WTC11 (cell line): ENCODE results near the gene ZNF503. TPM values are rescaled to one million over a fixed set of nuclear protein-coding genes. Genes with fewer than 3 reads are reported as not detected.

Source experiments
- ATAC-seq: fragments of 200-7000 bp; cut with Tn5 transposase; 2 replicates; pipeline ENCODE4 v1.10.0; 2021; ENCODE audit warnings: mild to moderate bottlenecking, moderate library complexity
- CTCF ChIA-PET: fragments of 300-600 bp; sonication (Branson Sonifier 250); formaldehyde crosslinking; loops from one replicate; lab custom pipeline; 2021; ENCODE audit warnings: antibody characterized with exemption; lab: Charles Lee
- POLR2A ChIA-PET: fragments of 350-600 bp; sonication (Branson Sonifier 250); formaldehyde crosslinking; loops from one replicate; lab custom pipeline; 2021; ENCODE audit warnings: antibody characterized with exemption; lab: Charles Lee
- DNase-seq: peaks from one replicate; pipeline ENCODE4 v3.0.0; 2021; ENCODE audit warnings: low spot score
- H3K27ac Mint-ChIP-seq: 2 replicates; pipeline ENCODE4 v1.8.0; 2021; ENCODE audit warnings: mixed read lengths
- H3K27me3 Mint-ChIP-seq: 2 replicates; pipeline ENCODE4 v1.8.0; 2021; ENCODE audit warnings: low read depth, mild to moderate bottlenecking, moderate library complexity, mixed read lengths
- H3K36me3 Mint-ChIP-seq: 2 replicates; pipeline ENCODE4 v1.8.0; 2021; ENCODE audit warnings: mixed read lengths
- H3K4me1 Mint-ChIP-seq: 2 replicates; pipeline ENCODE4 v1.8.0; 2022; ENCODE audit warnings: mixed read lengths
- H3K4me3 Mint-ChIP-seq: 2 replicates; pipeline ENCODE4 v1.8.0; 2021; ENCODE audit warnings: mild to moderate bottlenecking, moderate library complexity, mixed read lengths
- H3K9me3 Mint-ChIP-seq: 2 replicates; pipeline ENCODE4 v1.8.0; 2021; ENCODE audit warnings: mixed read lengths
- CREB1 ChIP-seq: sonication (generic); formaldehyde crosslinking; IDR thresholded peaks from 2 replicates; pipeline ENCODE4 v1.8.0; 2023; ENCODE audit warnings: mild to moderate bottlenecking, missing genetic modification reagents
- CREM ChIP-seq: sonication (generic); formaldehyde crosslinking; IDR thresholded peaks from 2 replicates; pipeline ENCODE4 v1.8.1; 2022; ENCODE audit warnings: mild to moderate bottlenecking, missing genetic modification reagents, moderate library complexity
- ETV6 ChIP-seq: sonication (generic); formaldehyde crosslinking; IDR thresholded peaks from 2 replicates; pipeline ENCODE4 v1.8.1; 2022; ENCODE audit warnings: mild to moderate bottlenecking, missing genetic modification reagents
- NFATC4 ChIP-seq: fragments of 250-450 bp; sonication (Bioruptor Pico); IDR thresholded peaks from 2 replicates; pipeline ENCODE4 v1.9.0; 2021; ENCODE audit warnings: mild to moderate bottlenecking
- NFE2L1 ChIP-seq: sonication (generic); formaldehyde crosslinking; IDR thresholded peaks from 2 replicates; pipeline ENCODE4 v1.8.1; 2023; ENCODE audit warnings: missing genetic modification reagents
- OVOL2 ChIP-seq: fragments of 250-450 bp; sonication (Bioruptor Pico); IDR thresholded peaks from 2 replicates; pipeline ENCODE4 v1.9.0; 2021; ENCODE audit warnings: mild to moderate bottlenecking, borderline replicate concordance
- ZNF423 ChIP-seq: fragments of 250-450 bp; sonication (Bioruptor Pico); IDR thresholded peaks from 2 replicates; pipeline ENCODE4 v2.1.2; 2022; ENCODE audit warnings: mild to moderate bottlenecking, moderate library complexity
- total RNA-seq: library from RNA; stranded (reverse); gene quantifications from 3 replicates; pipeline ENCODE4 v1.2.3, GENCODE V29; 2021
- TF ChIP-seq, protein P1 (sequence below): fragments of 200-600 bp; IDR thresholded peaks from 2 replicates; pipeline ENCODE4 v1.8.0; 2022; ENCODE audit warnings: antibody characterized with exemption
- TF ChIP-seq, protein P2 (sequence below): fragments of 250-450 bp; sonication (Bioruptor Pico); IDR thresholded peaks from 2 replicates; pipeline ENCODE4 v1.9.0; 2021; ENCODE audit warnings: mild to moderate bottlenecking
- TF ChIP-seq, protein P3 (sequence below): sonication (generic); formaldehyde crosslinking; IDR thresholded peaks from 2 replicates; pipeline ENCODE4 v1.8.1; 2022; ENCODE audit warnings: mild to moderate bottlenecking, moderate library complexity, missing genetic modification reagents
- TF ChIP-seq, protein P4 (sequence below): fragments of 250-450 bp; sonication (Bioruptor Pico); conservative IDR thresholded peaks from 2 replicates; pipeline ENCODE4 v1.9.0; 2021; ENCODE audit warnings: mild to moderate bottlenecking
- TF ChIP-seq, protein P5 (sequence below): sonication (generic); formaldehyde crosslinking; IDR thresholded peaks from 2 replicates; pipeline ENCODE4 v1.8.0; 2023; ENCODE audit warnings: mild to moderate bottlenecking, missing genetic modification reagents

The ZNF503 gene
- total RNA-seq, 1 experiment from 2014 or later: 0.39 TPM

DNA sequence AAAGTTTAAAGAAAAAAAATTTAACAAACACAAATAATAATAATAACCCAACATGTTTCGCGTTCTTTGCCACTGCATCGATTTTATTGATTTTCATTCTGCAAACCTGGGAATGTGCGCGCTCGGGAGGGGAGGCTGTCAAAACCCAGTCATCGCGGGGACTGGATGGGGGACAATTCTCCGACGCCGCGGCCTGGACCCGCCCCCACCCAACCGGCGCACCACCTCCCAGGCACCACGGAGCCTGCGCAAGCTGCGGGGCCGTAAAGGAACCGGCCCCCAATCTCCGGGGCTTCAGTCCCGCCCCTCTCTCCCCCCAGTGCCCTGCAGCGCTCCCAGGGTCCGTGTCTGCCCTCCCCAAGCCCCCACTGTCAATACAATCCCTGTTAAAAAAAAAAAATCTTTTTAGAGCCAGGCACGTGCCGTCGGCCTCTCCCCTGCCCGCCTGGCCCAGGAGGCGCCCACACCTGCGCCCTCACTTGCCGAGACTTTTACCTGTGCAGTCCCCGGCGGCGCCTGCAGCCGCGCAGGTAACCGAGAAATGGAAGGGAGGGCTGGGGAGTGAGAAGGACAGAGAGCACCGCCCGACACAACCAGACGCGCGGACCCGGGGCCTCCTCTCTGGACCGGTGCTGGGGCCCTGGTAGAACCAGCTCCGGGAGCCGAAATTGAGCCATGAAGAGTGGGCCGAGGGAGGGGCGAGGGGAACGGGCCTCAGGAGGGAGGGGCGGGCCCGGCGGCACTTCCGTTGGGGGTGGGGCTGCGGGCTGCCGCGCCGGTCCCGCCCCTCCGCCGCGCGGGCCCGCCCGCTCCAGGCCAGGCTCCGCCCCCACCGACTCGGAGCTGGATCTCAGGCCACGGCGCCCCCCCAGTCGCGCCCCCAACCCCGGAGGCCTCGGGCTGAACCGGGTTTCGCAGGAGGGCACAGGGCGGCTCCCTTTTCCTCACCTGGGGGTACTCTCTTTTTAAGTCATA, 7.6 kb upstream of the ZNF503 start (continued):
- no peak for TF ChIP-seq ETV6 (CRISPR knock-in tag)
- TF ChIP-seq, all 79 proteins: peak for 3

DNA sequence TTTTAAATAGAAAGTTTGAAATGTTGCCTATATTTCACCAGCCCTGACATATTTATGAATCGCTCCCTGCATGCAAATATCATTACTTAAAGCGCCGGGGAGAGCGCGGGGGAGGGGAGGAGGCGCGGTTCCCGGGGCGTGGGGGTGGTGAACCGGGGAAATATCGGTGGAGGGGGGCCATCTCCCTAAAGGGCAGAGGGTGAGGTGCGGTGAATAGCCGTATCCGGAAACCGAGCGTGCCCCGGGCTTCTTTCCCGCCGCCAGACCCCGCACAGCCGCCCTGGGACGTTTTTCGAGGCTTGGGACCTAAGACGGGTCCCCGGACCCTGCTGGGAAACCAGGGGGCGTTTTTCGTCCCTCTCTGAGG, 6.9 kb upstream of the ZNF503 start:
- POLR2A ChIA-PET: interaction anchor here (0.6 kb wide), 1 partner anchor 185 kb away, joined by 3 read pairs; no protein-coding TSS in a partner anchor
- CTCF ChIA-PET: interaction anchor here (1.1 kb wide), 1 partner anchor 42 kb away, joined by 3 read pairs; no protein-coding TSS in a partner anchor
- ATAC-seq (no peak), DNase-seq (peak; percentile 26)
- Mint-ChIP-seq H3K9me3 (no peaks in the 10 kb centered on the region), H3K4me1 (peaks cover 42% of the 10 kb centered on the region), H3K27ac (no peak overlapping the region)
- TF ChIP-seq ZNF423 (CRISPR knock-in tag) (no peak), CREB1 (no peak), OVOL2 (CRISPR knock-in tag) (no peak)
- TF ChIP-seq, protein P1, sequence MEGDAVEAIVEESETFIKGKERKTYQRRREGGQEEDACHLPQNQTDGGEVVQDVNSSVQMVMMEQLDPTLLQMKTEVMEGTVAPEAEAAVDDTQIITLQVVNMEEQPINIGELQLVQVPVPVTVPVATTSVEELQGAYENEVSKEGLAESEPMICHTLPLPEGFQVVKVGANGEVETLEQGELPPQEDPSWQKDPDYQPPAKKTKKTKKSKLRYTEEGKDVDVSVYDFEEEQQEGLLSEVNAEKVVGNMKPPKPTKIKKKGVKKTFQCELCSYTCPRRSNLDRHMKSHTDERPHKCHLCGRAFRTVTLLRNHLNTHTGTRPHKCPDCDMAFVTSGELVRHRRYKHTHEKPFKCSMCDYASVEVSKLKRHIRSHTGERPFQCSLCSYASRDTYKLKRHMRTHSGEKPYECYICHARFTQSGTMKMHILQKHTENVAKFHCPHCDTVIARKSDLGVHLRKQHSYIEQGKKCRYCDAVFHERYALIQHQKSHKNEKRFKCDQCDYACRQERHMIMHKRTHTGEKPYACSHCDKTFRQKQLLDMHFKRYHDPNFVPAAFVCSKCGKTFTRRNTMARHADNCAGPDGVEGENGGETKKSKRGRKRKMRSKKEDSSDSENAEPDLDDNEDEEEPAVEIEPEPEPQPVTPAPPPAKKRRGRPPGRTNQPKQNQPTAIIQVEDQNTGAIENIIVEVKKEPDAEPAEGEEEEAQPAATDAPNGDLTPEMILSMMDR: no peak
- TF ChIP-seq, protein P2, sequence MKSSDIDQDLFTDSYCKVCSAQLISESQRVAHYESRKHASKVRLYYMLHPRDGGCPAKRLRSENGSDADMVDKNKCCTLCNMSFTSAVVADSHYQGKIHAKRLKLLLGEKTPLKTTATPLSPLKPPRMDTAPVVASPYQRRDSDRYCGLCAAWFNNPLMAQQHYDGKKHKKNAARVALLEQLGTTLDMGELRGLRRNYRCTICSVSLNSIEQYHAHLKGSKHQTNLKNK (CRISPR knock-in tag): no peak
- TF ChIP-seq, all 79 proteins: peak for 0
- H3K4me3 Mint-ChIP-seq: peak overlapping the region; percentile 77
- peaks cover 99% of the 10 kb centered on the region for H3K27me3 Mint-ChIP-seq
- no peaks in the 10 kb centered on the region; the same call in 1 of the 2 replicates for H3K36me3 Mint-ChIP-seq

DNA sequence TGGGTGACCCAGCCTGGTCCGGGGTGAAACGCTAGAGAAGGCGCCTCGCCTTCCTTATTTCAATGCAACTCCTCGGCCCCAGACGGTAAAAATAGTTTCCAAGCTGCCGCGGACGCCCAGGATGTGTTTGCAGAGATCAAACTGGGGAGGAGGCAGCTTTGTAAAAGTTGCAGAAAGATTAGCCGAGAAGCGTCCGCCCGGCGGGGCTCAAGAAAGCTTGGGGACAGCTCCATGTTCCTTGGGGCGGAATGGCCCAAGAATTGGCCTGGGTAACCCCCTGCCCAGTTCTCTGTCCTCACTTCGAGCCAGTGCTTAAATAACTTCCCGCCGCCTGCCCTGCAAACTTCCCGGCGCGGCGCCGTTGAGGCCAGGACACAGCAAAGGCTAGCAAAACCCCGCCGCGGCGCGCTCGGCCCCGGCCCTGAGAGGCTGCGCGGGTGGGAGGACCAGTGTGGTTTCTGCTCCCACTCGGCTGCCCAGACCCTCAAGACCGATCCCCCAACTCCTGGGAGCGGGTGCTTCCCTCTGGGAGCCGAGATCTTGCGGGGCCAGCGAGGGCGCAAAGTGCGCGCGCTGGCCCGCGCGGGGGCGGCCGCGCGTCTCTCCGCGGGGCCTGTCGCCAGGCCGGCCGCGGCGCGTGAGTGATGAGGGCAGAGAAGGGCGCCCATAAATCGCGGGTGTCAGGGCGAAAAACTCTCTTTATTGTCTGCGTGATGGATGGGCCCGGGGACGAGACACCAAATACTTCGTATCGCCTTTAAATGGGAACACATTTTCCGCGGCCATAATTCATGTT, 6.3 kb upstream of the ZNF503 start:
- H3K27me3 Mint-ChIP-seq: peaks cover 99% of the 10 kb centered on the region
- H3K27ac Mint-ChIP-seq: no peak overlapping the region
- ATAC-seq: no peak

DNA sequence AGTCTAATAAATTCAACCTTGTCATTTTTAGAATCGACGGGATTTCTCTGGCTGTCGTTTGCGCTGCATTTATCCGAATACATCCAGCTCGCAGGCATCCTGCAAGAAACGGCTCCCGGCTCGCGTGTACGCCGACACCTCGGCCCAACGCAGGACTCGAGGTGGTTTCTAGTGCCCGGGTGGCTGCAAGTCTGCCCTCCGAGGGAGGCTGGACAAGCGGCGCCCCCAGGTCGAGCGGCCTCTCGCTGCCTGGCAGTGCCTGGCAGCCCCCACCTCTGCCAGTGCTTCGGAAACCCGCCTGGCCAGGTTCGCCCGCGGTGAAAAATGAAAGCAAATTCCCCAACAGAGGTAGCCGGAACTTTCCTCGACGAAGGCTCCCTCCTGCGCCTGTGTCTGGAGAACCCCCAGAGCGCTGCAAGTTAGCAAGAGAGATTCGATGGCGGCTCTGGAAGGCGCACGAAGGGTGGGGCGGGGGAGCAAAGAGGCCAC, 5.7 kb upstream of the ZNF503 start:
- H3K27ac Mint-ChIP-seq: no peak overlapping the region
- POLR2A ChIA-PET: no interaction called here

More for the DNA sequence above, 6.3 kb upstream of the ZNF503 start:
- CTCF ChIA-PET: interaction anchor here (0.9 kb wide), 1 partner anchor 12 kb away, joined by 6 read pairs; no protein-coding TSS in a partner anchor
- no peaks in the 10 kb centered on the region; the same call in 1 of the 2 replicates for H3K36me3 Mint-ChIP-seq
- POLR2A ChIA-PET: no interaction called here
- no peaks in the 10 kb centered on the region for H3K9me3 Mint-ChIP-seq
- H3K4me3 Mint-ChIP-seq: peak overlapping the region; percentile 77
- H3K4me1 Mint-ChIP-seq: peaks cover 47% of the 10 kb centered on the region
- no peak for TF ChIP-seq NFATC4 (CRISPR knock-in tag)
- TF ChIP-seq CREM (CRISPR knock-in tag): no peak
- TF ChIP-seq, protein P3, sequence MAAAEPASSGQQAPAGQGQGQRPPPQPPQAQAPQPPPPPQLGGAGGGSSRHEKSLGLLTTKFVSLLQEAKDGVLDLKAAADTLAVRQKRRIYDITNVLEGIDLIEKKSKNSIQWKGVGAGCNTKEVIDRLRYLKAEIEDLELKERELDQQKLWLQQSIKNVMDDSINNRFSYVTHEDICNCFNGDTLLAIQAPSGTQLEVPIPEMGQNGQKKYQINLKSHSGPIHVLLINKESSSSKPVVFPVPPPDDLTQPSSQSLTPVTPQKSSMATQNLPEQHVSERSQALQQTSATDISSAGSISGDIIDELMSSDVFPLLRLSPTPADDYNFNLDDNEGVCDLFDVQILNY (CRISPR knock-in tag): 0 out of 2 replicates have a peak, but pooled peaks have one; percentile 32
- TF ChIP-seq, all 79 proteins: peak for 1
- peak; percentile 55 for DNase-seq

More for the DNA sequence above, 5.7 kb upstream of the ZNF503 start:
- H3K27me3 Mint-ChIP-seq: peaks cover 99% of the 10 kb centered on the region
- no peaks in the 10 kb centered on the region for H3K9me3 Mint-ChIP-seq
- peaks cover 50% of the 10 kb centered on the region for H3K4me1 Mint-ChIP-seq
- peak overlapping the region; percentile 63 for H3K4me3 Mint-ChIP-seq
- CTCF ChIA-PET: interaction anchor here (0.6 to 0.9 kb wide), 2 partner anchors 9 to 11 kb away, joined by 3 to 6 read pairs; no protein-coding TSS in a partner anchor
- TF ChIP-seq, protein P3 (CRISPR knock-in tag): no peak
- TF ChIP-seq NFE2L1 (CRISPR knock-in tag): no peak
- TF ChIP-seq ZNF423 (CRISPR knock-in tag): peak; percentile 24; the same call in 1 of the 2 replicates
- TF ChIP-seq, protein P4, sequence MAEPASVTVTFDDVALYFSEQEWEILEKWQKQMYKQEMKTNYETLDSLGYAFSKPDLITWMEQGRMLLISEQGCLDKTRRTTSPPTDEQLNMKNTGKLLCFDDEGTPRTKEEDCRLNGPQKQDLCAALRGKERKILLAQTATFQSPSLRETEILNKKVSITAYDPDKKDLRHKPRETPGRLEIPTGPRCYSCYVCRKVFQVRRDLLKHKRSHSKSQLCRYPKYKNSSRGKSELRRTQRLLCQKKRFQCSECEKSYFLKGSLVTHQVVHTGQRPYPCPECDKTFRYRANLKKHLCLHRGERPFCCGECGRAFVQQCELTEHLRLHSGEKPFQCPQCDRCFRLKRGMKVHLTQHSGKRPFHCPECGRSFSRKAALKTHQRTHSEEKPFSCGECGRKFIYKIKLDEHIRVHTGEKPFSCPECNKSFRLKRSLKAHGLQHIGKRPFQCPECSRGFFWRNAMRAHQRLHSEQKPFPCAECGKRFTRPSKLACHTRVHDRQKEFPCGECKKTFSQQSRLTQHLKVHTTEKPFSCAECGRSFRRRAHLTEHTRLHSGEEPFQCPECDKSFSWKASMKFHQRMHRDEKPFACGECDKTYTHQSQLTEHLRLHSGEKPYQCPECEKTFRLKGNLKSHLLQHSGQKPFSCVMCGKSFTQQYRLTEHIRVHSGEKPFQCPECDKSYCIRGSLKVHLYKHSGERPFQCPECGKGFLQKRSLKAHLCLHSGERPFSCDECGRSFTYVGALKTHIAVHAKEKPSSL (CRISPR knock-in tag): no peak
- TF ChIP-seq, protein P5, sequence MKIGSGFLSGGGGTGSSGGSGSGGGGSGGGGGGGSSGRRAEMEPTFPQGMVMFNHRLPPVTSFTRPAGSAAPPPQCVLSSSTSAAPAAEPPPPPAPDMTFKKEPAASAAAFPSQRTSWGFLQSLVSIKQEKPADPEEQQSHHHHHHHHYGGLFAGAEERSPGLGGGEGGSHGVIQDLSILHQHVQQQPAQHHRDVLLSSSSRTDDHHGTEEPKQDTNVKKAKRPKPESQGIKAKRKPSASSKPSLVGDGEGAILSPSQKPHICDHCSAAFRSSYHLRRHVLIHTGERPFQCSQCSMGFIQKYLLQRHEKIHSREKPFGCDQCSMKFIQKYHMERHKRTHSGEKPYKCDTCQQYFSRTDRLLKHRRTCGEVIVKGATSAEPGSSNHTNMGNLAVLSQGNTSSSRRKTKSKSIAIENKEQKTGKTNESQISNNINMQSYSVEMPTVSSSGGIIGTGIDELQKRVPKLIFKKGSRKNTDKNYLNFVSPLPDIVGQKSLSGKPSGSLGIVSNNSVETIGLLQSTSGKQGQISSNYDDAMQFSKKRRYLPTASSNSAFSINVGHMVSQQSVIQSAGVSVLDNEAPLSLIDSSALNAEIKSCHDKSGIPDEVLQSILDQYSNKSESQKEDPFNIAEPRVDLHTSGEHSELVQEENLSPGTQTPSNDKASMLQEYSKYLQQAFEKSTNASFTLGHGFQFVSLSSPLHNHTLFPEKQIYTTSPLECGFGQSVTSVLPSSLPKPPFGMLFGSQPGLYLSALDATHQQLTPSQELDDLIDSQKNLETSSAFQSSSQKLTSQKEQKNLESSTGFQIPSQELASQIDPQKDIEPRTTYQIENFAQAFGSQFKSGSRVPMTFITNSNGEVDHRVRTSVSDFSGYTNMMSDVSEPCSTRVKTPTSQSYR (CRISPR knock-in tag): peak; percentile 30; the same call in 1 of the 2 replicates
- DNase-seq (peak; percentile 54), ATAC-seq (no peak)
- H3K36me3 Mint-ChIP-seq: no peaks in the 10 kb centered on the region; the same call in 1 of the 2 replicates
